K562 (cell line): Measurements from ENCODE around the gene U2AF1L4. TPM values are rescaled to one million over a fixed set of nuclear protein-coding genes. Genes with fewer than 3 reads are reported as not detected.

Source experiments
- ARID2 ChIP-seq: fragments of 450-650 bp; IDR thresholded peaks from 2 replicates; pipeline ENCODE4 v1.6.1; 2017; ENCODE audit warnings: antibody characterized with exemption, mild to moderate bottlenecking
- CSDE1 ChIP-seq, 2 experiments: fragments of 450-650 bp; IDR thresholded peaks; 2 replicates each; pipeline ENCODE4 v1.6.1; 2016; ENCODE audit warnings: mild to moderate bottlenecking in 1 of 2
- FOXA1 ChIP-seq: fragments of 450-650 bp; IDR thresholded peaks from 2 replicates; pipeline ENCODE4 v1.6.1; 2016; ENCODE audit warnings: mild to moderate bottlenecking, borderline replicate concordance
- FOXK1 ChIP-seq: sonication (generic); formaldehyde crosslinking; IDR thresholded peaks from 2 replicates; pipeline ENCODE4 v1.8.0; 2022; ENCODE audit warnings: missing genetic modification reagents, mild to moderate bottlenecking, borderline replicate concordance
- HLTF ChIP-seq: fragments of 450-650 bp; IDR thresholded peaks from 2 replicates; pipeline ENCODE4 v1.6.1; 2016
- HOXB6 ChIP-seq: fragments of 250-450 bp; sonication (Bioruptor Pico); IDR thresholded peaks from 2 replicates; pipeline ENCODE4 v1.5.1; 2022; ENCODE audit warnings: mild to moderate bottlenecking, borderline replicate concordance
- PHF20 ChIP-seq: fragments of 450-650 bp; IDR thresholded peaks from 2 replicates; pipeline ENCODE4 v1.6.1; 2018; ENCODE audit not compliant: partially characterized antibody
- PRMT5 ChIP-seq: sonication (generic); formaldehyde crosslinking; IDR thresholded peaks from 2 replicates; pipeline ENCODE4 v1.5.0; 2020; ENCODE audit warnings: missing genetic modification reagents
- SIN3A ChIP-seq, 2 experiments: fragments of 150-350 bp in 1 of 2; IDR thresholded peaks; 2 replicates each; pipeline ENCODE4 v1.6.1; 2011 to 2016; ENCODE audit warnings: borderline replicate concordance in 2 of 2, low read depth in 2 of 2, low read length in 2 of 2, mild to moderate bottlenecking in 2 of 2, moderate library complexity in 2 of 2; ENCODE audit not compliant: control insufficient read depth in 1 of 2
- polyA plus RNA-seq, 8 experiments: library from polyadenylated mRNA; depleted of rRNA in 4 of 8; stranded (reverse) in 5 of 8; unstranded in 3 of 8; fragments of >200 nt; fragmentation: Nextera tagmentation in 2 of 8; fragmentation: Illumina TruSeq in 1 of 8; extraction: Ambion mirVana in 2 of 8; extraction: Trizol in 1 of 8; gene quantifications; 2 replicates each; pipeline versions ENCODE4 v1.2.1 to v1.2.3, GENCODE V29; 2011 to 2014; ENCODE audit warnings: inconsistent platforms in 1 of 8, missing spikeins in 1 of 8
- total RNA-seq, 7 experiments: library from RNA; depleted of rRNA in 6 of 7; stranded (reverse); fragments of >200 nt in 6 of 7; fragmentation: Illumina TruSeq in 2 of 7; extraction: Trizol in 2 of 7; gene quantifications; 2 replicates each; pipeline versions ENCODE4 v1.2.1 to v1.2.3, GENCODE V29; 2011 to 2021; ENCODE audit warnings: low replicate concordance in 1 of 7
- TF ChIP-seq, protein P1 (sequence below): fragments of 450-650 bp; formaldehyde crosslinking; IDR thresholded peaks from 2 replicates; pipeline ENCODE4 v1.4.0; 2022; ENCODE audit warnings: missing genetic modification characterization
- TF ChIP-seq, protein P2 (sequence below), 2 experiments: fragments of 450-650 bp in 1 of 2; sonication (generic) in 1 of 2; formaldehyde crosslinking in 1 of 2; IDR thresholded peaks; 2 replicates each; pipeline versions ENCODE4 v1.7.1 to v1.9.0; 2016 to 2022; ENCODE audit warnings: inconsistent platforms in 1 of 2, mild to moderate bottlenecking in 1 of 2, missing genetic modification reagents in 1 of 2
- TF ChIP-seq, protein P3 (sequence below), 2 experiments: IDR thresholded peaks in 1 of 2; conservative IDR thresholded peaks in 1 of 2; 2 replicates each; pipeline ENCODE4 v1.6.1; 2016; ENCODE audit warnings: low read depth in 2 of 2, mild to moderate bottlenecking in 1 of 2, missing compliant biosample characterization in 1 of 2, missing genetic modification characterization in 1 of 2, moderate library complexity in 1 of 2

The U2AF1L4 gene
- total and polyA plus RNA-seq, 9 of the 15 experiments (the other 6 are each of a cell fraction or from before 2014, with no cell fraction given), result 8.4 to 19.5 (median 12.6) TPM

DNA sequence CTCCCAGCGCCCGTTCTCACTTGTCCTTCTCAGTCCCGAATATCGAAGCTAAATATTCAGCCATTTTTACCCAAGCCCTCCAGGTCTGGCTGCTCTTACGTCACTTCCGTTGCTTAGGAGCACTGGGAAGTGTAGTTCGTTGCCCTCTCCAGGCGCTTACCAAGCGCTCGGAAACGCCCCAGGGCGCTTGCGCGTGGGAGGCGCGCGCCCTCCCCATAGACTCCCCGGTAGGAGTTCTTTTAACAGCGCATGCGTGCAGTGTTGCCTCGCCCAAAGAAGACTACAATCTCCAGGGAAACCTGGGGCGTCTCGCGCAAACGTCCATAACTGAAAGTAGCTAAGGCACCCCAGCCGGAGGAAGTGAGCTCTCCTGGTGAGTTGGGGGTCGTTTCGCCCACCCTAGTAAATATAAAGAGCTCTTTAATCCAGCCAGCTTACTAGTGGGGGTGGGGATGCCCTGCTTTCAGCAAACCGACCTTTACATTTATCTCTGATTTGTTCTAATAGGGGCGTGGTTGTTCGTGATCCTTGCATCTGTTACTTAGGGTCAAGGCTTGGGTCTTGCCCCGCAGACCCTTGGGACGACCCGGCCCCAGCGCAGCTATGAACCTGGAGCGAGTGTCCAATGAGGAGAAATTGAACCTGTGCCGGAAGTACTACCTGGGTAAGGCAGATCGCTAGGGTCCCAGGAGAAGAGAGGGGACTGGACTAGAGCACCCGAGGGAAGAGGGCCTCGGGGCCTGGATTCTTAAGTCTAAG is at the start of gene U2AF1L4, which contains the start of gene PSENEN (continued):
- TF ChIP-seq, protein P1, sequence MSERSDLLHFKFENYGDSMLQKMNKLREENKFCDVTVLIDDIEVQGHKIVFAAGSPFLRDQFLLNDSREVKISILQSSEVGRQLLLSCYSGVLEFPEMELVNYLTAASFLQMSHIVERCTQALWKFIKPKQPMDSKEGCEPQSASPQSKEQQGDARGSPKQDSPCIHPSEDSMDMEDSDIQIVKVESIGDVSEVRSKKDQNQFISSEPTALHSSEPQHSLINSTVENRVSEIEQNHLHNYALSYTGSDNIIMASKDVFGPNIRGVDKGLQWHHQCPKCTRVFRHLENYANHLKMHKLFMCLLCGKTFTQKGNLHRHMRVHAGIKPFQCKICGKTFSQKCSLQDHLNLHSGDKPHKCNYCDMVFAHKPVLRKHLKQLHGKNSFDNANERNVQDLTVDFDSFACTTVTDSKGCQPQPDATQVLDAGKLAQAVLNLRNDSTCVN (CRISPR knock-in tag), result no peak
- TF ChIP-seq ARID2 (no peak), HOXB6 (CRISPR knock-in tag) (no peak), FOXA1 (no peak), FOXK1 (0 out of 2 replicates have a peak, but pooled peaks have one; percentile 24), CSDE1 (IDR thresholded peaks at IDR 0.05) (no peak), SIN3A (IDR thresholded peaks at IDR 0.05; ENCODE audit: borderline replicate concordance in 2 of 2, control insufficient read depth in 1 of 2, low read depth in 2 of 2, low read length in 2 of 2) (peak; percentile 87 to 88; a peak in 3 of 4 replicates), PHF20 (no peak), HLTF (no peak), PRMT5 (CRISPR knock-in tag) (peak; percentile 32; the same call in 1 of the 2 replicates)
- TF ChIP-seq, protein P2, sequence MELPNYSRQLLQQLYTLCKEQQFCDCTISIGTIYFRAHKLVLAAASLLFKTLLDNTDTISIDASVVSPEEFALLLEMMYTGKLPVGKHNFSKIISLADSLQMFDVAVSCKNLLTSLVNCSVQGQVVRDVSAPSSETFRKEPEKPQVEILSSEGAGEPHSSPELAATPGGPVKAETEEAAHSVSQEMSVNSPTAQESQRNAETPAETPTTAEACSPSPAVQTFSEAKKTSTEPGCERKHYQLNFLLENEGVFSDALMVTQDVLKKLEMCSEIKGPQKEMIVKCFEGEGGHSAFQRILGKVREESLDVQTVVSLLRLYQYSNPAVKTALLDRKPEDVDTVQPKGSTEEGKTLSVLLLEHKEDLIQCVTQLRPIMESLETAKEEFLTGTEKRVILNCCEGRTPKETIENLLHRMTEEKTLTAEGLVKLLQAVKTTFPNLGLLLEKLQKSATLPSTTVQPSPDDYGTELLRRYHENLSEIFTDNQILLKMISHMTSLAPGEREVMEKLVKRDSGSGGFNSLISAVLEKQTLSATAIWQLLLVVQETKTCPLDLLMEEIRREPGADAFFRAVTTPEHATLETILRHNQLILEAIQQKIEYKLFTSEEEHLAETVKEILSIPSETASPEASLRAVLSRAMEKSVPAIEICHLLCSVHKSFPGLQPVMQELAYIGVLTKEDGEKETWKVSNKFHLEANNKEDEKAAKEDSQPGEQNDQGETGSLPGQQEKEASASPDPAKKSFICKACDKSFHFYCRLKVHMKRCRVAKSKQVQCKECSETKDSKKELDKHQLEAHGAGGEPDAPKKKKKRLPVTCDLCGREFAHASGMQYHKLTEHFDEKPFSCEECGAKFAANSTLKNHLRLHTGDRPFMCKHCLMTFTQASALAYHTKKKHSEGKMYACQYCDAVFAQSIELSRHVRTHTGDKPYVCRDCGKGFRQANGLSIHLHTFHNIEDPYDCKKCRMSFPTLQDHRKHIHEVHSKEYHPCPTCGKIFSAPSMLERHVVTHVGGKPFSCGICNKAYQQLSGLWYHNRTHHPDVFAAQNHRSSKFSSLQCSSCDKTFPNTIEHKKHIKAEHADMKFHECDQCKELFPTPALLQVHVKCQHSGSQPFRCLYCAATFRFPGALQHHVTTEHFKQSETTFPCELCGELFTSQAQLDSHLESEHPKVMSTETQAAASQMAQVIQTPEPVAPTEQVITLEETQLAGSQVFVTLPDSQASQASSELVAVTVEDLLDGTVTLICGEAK (IDR thresholded peaks at IDR 0.05), result peak; percentile 92
- TF ChIP-seq, protein P2 (CRISPR knock-in tag; IDR thresholded peaks at IDR 0.05), result no peak
- TF ChIP-seq, protein P3, sequence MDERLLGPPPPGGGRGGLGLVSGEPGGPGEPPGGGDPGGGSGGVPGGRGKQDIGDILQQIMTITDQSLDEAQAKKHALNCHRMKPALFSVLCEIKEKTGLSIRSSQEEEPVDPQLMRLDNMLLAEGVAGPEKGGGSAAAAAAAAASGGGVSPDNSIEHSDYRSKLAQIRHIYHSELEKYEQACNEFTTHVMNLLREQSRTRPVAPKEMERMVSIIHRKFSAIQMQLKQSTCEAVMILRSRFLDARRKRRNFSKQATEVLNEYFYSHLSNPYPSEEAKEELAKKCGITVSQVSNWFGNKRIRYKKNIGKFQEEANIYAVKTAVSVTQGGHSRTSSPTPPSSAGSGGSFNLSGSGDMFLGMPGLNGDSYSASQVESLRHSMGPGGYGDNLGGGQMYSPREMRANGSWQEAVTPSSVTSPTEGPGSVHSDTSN (CRISPR knock-in tag; IDR thresholded peaks at IDR 0.05; ENCODE audit: low read depth), result no peak
- TF ChIP-seq, protein P3 (tag; conservative IDR thresholded peaks at IDR 0.05; ENCODE audit: low read depth), result no peak
